NCI-H345 (cell line): ENCODE results near the gene DLEU7.

Source experiments
- DNase-seq: peaks from one replicate; lab custom pipeline; 2025; lab: John Stamatoyannopoulos, UW

DLEU7 gene

DNA sequence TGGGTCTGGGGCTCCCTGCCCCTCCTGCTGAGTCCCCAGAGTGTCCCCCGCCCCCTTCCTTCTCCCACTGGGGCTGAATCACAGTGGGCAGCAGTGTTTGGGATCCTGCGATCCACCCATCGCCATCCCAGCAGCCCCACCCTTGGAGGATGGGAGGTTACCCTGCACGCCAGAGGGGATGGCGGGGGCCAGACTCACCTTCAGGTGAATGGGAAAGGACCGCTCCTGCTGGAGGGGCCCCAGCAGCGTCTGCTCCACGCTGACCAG is 569 bp downstream of the DLEU7 start:
- no peak for DNase-seq

GRCh38 chr13:50842251-50842989 is 1.1 kb downstream of the DLEU7 start:
- DNase-seq = no peak

DNA sequence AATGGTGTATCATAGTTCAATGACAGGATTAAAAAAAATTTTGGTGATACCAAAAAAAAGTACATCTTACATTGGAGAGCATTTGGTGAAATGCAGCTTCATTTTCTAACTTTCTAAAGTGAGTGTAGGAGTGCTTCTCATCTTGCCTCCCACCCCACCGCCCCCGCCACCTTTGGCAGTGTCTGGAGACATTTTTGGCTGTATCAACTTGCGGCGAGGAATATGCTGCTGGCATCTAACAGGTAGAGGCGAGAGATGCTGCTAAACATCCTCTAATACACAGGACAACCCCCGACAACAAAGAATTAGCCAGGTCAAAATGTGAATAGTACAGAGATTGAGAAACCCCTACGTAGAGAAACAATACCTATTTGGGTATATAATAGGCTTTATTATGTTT is 1.7 kb downstream of the DLEU7 start:
- no peak for DNase-seq

DNA sequence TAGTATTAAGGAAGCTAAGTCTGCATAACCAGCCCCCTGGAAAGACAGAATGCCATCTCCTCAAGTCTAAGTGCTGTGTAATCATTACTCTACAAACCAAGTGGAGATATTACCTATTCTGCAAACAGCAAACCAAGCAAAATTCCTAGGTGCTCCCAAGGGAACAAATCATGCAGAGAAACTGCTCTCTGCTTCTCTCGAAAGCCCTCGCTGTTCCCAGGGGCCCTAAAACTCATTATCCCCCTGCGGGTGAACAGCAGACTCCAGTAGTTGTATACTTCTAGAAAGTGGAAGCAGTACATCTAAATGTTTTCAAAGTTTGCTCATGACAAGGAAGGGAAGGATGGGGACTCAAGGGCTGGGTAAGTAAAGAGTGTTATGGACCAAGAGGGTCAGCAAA is 3.2 kb downstream of the DLEU7 start:
- DNase-seq = no peak

GRCh38 chr13:50839828-50840227 is 3.7 kb downstream of the DLEU7 start:
- no peak for DNase-seq

- DNase-seq = no peak
These were observed 4.8 kb downstream of the DLEU7 start for GRCh38 chr13:50838701-50839100.

DNA sequence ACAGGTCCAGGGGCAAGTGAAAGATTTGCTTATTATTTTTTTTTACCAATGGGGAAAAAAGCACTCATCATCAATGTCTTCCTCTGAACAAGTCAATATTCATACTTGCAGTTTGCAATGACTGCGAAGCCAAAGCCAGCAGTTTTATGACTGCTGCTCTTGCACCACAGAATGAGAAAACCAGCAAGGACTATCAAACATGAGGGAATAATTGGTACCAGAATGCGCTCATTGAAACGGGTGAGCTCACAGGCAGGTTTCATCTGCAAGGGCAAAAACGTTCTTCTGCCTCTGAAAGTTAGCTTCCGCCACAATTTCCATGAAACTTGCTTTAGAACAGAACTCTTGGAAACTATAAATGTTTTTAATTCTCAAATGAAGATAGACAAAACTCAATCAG is 5.5 kb downstream of the DLEU7 start:
- no peak for DNase-seq

- DNase-seq = no peak
These were observed 12.0 kb downstream of the DLEU7 start for GRCh38 chr13:50831512-50831911.

GRCh38 chr13:50829896-50830295 is 13.6 kb downstream of the DLEU7 start:
- DNase-seq = no peak

GRCh38 chr13:50829226-50829625 is 14.3 kb downstream of the DLEU7 start:
- no peak for DNase-seq

- no peak for DNase-seq
These were observed 17.5 kb downstream of the DLEU7 start for GRCh38 chr13:50826035-50826434.

DNA sequence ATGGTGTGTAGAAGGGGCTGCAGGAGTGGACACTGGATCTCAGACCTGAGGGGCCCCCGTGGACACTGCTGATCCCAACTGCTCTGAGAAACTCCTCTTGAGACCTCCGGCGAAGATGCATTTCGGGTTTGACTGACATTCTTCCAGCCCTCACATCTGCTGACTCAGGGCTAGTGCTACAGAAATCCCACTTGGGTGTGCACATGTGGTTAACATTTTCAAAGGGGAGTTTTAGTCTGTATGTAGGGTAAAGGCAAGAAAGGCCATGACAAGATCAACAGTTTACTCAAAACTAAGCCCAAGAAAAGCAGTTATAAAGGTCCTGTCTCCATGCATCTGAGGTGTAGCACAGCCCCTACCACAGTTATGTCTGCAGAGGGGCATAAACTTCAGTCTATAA is 31.2 kb downstream of the DLEU7 start:
- no peak for DNase-seq

- DNase-seq = no peak
These were observed 32.5 kb downstream of the DLEU7 start for GRCh38 chr13:50810998-50811397.

DNA sequence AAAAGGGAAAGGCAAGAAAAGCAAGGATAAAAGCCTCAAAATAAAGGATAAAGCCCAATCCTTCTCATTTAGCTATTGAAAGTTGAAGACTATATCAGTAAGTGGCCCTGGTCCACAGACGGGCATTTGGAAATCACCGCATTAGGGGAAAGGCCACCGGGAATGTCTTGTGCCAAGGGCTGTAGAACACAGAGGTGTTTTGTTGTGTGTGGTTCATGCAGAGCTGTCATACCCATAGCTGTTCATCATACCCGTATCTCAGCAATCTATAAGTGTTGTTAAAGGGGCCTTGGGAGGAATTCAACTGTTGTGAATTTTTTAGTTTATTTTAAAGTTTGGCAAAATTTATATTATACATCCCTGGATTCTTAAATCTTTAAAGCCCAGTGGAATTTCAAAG is 33.0 kb downstream of the DLEU7 start:
- DNase-seq = no peak

GRCh38 chr13:50809133-50810090 is 34.1 kb downstream of the DLEU7 start:
- DNase-seq = peak; percentile 26

- no peak for DNase-seq
These were observed 37.7 kb downstream of the DLEU7 start for GRCh38 chr13:50805805-50806204.

GRCh38 chr13:50801087-50801931 is 42.2 kb downstream of the DLEU7 start:
- DNase-seq = peak; percentile 44

DNA sequence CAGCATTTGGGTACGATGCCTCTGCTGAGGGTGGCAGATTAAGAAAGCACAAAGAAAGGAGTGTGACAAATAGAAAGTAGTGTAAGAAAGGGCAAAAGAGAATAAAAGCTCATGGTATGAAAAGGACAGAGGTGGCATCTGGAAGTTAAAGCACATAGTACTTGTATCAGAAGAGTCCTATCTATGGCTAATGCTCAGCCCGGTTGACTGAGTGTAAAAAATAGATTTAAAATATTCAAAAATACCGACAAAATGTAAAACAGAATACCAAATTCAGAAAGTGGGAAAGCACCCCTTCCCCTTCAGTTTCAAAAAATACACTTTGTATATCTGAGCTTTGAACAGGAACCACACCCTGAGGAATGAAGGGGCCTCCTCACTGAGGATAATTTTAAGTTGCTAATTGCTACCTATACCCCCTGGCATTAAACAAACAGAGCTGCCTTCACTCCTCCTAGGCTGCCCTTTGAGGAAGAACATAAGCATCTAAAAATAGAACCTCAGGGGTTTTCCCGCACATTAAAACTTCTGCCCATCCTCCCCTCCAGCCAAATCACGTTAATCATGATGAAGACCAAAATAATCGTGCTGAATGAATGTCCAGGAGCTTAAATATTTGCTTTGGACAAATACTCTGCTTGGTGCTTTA is 43.3 kb downstream of the DLEU7 start:
- no peak for DNase-seq

- no peak for DNase-seq
These were observed 44.6 kb downstream of the DLEU7 start for GRCh38 chr13:50798923-50799322.

GRCh38 chr13:50797091-50797490 is 46.4 kb downstream of the DLEU7 start:
- no peak for DNase-seq

- no peak for DNase-seq
These were observed 47.0 kb downstream of the DLEU7 start for GRCh38 chr13:50796463-50796862.

DNA sequence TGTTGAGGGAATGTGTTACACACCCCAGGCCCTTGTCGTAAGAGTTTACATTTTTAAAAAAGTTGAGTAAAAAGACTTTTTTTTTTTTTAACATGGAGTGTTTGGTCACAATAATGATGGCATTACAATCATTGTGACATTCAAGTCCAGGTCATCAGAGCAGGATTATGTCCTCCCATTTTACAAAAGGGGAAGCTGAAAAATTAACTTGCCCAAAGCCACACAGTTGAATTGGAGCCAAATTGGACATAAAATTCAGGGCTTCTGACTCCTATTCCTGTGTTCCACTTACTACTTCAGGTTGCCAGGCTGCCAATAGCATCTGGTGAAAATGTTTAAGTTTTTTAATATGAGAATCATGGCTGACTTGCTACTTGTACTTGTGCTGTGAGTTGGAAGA is 49.3 kb downstream of the DLEU7 start:
- DNase-seq = no peak
